Measurements from ENCODE around the gene PPP1R12C.
"Not testable (repeated sequence)": the region's sequence is repeated elsewhere in the genome, so short reads cannot be mapped to it uniquely, and the experiment has no call there.

PPP1R12C gene

GRCh38 chr19:55116859-55117662, at the start of gene PPP1R12C:
Gene PPP1R12C, minus strand, starts transcription at chr19:55117637. Its CDS starts 94 bp downstream, at chr19:55117543.
- DNase-seq (ENCODE audit: low read depth, low spot score): no peak

GRCh38 chr19:55166530-55167268, 49.3 kb upstream of the PPP1R12C start, which contains the start of gene DNAAF3:
Gene DNAAF3, minus strand, starts transcription at chr19:55166613. Its CDS starts 200 bp downstream, at chr19:55166413.
- peak; percentile 84 for DNase-seq (ENCODE audit: low read depth, low spot score)

GRCh38 chr19:55165952-55166529, 48.6 kb upstream of the PPP1R12C start:
- DNase-seq (ENCODE audit: low read depth, low spot score): no peak

GRCh38 chr19:55161571-55162322, 44.3 kb upstream of the PPP1R12C start:
- DNase-seq (ENCODE audit: low read depth, low spot score): no peak

- DNase-seq (ENCODE audit: low read depth, low spot score): no peak
These were observed 43.5 kb upstream of the PPP1R12C start for GRCh38 chr19:55160986-55161365.

GRCh38 chr19:55160128-55160985, 42.9 kb upstream of the PPP1R12C start:
- no peak for DNase-seq (ENCODE audit: low read depth, low spot score)

GRCh38 chr19:55158848-55159749, 41.7 kb upstream of the PPP1R12C start:
- no peak for DNase-seq (ENCODE audit: low read depth, low spot score)

GRCh38 chr19:55158423-55158822, 41.0 kb upstream of the PPP1R12C start:
- no peak for DNase-seq (ENCODE audit: low read depth, low spot score)

- no peak for DNase-seq (ENCODE audit: low read depth, low spot score)
These were observed 39.8 kb upstream of the PPP1R12C start, which contains the start of gene TNNI3 for GRCh38 chr19:55157064-55157908. Gene TNNI3, minus strand, starts transcription at chr19:55157732. Its CDS starts 143 bp downstream, at chr19:55157589.

GRCh38 chr19:55156202-55157063, 39.0 kb upstream of the PPP1R12C start:
- DNase-seq (ENCODE audit: low read depth, low spot score): no peak

- DNase-seq (ENCODE audit: low read depth, low spot score): not testable (repeated sequence)
These were observed 38.3 kb upstream of the PPP1R12C start for GRCh38 chr19:55155784-55156183.

- no peak for DNase-seq (ENCODE audit: low read depth, low spot score)
These were observed 36.3 kb upstream of the PPP1R12C start for GRCh38 chr19:55153652-55154264.

GRCh38 chr19:55152017-55152416, 34.6 kb upstream of the PPP1R12C start:
- DNase-seq (ENCODE audit: low read depth, low spot score): no peak

- no peak for DNase-seq (ENCODE audit: low read depth, low spot score)
These were observed 31.9 kb upstream of the PPP1R12C start, which contains the start of gene TNNT1 for GRCh38 chr19:55149078-55150003. Gene TNNT1, minus strand, starts transcription at chr19:55149206. Its CDS starts 2,049 bp downstream, at chr19:55147157.

- DNase-seq (ENCODE audit: low read depth, low spot score): no peak
These were observed 30.3 kb upstream of the PPP1R12C start for GRCh38 chr19:55147545-55148251.

Data from brain pericyte (primary cell).